NCI-H748 (cell line): ENCODE data around the gene CRLF3.
"Not testable (repeated sequence)": the region's sequence is repeated elsewhere in the genome, so short reads cannot be mapped to it uniquely, and the experiment has no call there.

ENCODE experiments used
- DNase-seq: peaks from one replicate; lab custom pipeline; 2025; ENCODE audit not compliant: unreplicated experiment; lab: John Stamatoyannopoulos, UW

CRLF3 gene

GRCh38 chr17:30816165-30816564 lies 8.3 kb downstream of the CRLF3 start:
- no peak for DNase-seq

- not testable (repeated sequence) for DNase-seq
These were observed 9.6 kb downstream of the CRLF3 start for GRCh38 chr17:30814860-30815259.

GRCh38 chr17:30814236-30814635 lies 10.3 kb downstream of the CRLF3 start:
- DNase-seq = not testable (repeated sequence)

GRCh38 chr17:30812218-30813177 lies 12.0 kb downstream of the CRLF3 start:
- no peak for DNase-seq

GRCh38 chr17:30809867-30810266 lies 14.6 kb downstream of the CRLF3 start:
- DNase-seq = no peak

GRCh38 chr17:30808785-30809286 lies 15.7 kb downstream of the CRLF3 start:
- no peak for DNase-seq

GRCh38 chr17:30807896-30808295 lies 16.6 kb downstream of the CRLF3 start:
- DNase-seq = no peak

GRCh38 chr17:30805944-30806456 lies 18.5 kb downstream of the CRLF3 start:
- no peak for DNase-seq

- DNase-seq = no peak
These were observed 22.8 kb downstream of the CRLF3 start for GRCh38 chr17:30801671-30802070.

GRCh38 chr17:30796016-30796415 lies 28.5 kb downstream of the CRLF3 start:
- no peak for DNase-seq

GRCh38 chr17:30794372-30794771 lies 30.1 kb downstream of the CRLF3 start:
- no peak for DNase-seq

- no peak for DNase-seq
These were observed 31.1 kb downstream of the CRLF3 start for GRCh38 chr17:30793282-30793977.

GRCh38 chr17:30790279-30790678 lies 34.2 kb downstream of the CRLF3 start:
- no peak for DNase-seq

- DNase-seq = no peak
These were observed 35.6 kb downstream of the CRLF3 start for GRCh38 chr17:30788918-30789317.

- no peak for DNase-seq
These were observed 42.3 kb downstream of the CRLF3 start for GRCh38 chr17:30782206-30782605.

- no peak for DNase-seq
These were observed 44.1 kb downstream of the CRLF3 start for GRCh38 chr17:30780343-30780742.

- DNase-seq = not testable (repeated sequence)
These were observed 55.7 kb downstream of the CRLF3 start for GRCh38 chr17:30768771-30769170.

- not testable (repeated sequence) for DNase-seq
These were observed 56.7 kb downstream of the CRLF3 start for GRCh38 chr17:30767641-30768404.

- no peak for DNase-seq
These were observed 63.4 kb downstream of the CRLF3 start for GRCh38 chr17:30761060-30761459.

GRCh38 chr17:30753291-30753690 lies 71.2 kb downstream of the CRLF3 start:
- DNase-seq = not testable (repeated sequence)

- not testable (repeated sequence) for DNase-seq
These were observed 73.5 kb downstream of the CRLF3 start for GRCh38 chr17:30750982-30751381.
